ENCODE results near the gene CLIC4. TPM values are rescaled to one million over a fixed set of nuclear protein-coding genes. Genes with fewer than 3 reads are reported as not detected.
"Not testable (repeated sequence)": the region's sequence is repeated elsewhere in the genome, so short reads cannot be mapped to it uniquely, and the experiment has no call there.

The CLIC4 gene
- total and polyA plus RNA-seq, 2 experiments from 2014 or later, result 92.5 to 308 TPM

DNA sequence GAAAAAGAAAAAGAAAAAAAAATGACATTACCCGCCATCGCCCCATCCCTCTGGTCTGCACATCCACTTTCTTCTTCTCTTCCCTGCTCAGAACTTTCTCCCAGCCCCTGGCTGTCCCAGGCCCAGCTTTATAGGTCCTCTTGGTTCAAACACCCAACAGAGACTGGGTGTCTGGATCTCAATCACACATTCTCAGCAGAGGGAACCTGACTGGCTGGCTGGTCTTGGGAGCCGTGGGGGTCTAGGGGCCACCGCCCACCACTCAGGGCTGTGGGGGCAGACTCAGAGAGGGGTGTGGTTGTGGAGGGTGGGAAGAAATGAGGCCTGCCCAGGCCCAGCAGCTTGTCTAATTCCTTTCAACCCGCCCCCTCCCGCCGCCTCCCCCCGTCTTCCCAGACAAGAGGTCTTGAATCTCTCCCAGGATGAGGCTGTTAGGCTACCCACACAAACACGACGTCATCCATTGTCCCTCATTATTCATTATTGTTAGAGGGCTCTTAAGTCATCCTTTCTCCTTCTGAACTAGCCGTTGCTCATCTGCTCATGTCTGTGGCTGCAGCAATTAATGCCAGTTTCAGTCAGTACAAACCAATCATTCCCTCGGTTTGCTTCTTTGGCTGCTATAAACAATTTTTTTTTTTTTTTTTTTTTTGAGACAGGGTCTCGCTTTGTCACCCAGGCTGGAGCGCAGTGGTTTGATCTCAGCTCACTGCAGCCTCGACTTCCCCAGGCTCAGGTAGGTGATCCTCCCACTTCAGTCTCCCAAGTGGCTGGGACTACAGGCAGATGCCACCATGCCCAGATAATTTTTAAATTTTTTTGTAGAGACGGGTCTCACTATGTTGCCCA, 40.6 kb upstream of the CLIC4 start:
- Histone ChIP-seq H3K27ac (ENCODE audit: low read depth) (0 out of 2 replicates have a peak overlapping the region, but pooled peaks have one; percentile 2), H3K4me1 (ENCODE audit: insufficient read depth) (peaks cover 7% of the 10 kb centered on the region), H3K4me3 (no peak overlapping the region), H3K36me3 (ENCODE audit: insufficient read depth) (no peaks in the 10 kb centered on the region), H3K27me3 (ENCODE audit: insufficient read depth) (no peaks in the 10 kb centered on the region), H3F3A (replicated peaks; ENCODE audit: low read depth) (peaks cover 4% of the 10 kb centered on the region; the same call in 1 of the 2 replicates), H3K4me2 (no peak overlapping the region), H3K9me2 (ENCODE audit: insufficient read depth) (no peaks in the 10 kb centered on the region), H3K79me2 (replicated peaks; ENCODE audit: insufficient read depth) (no peaks in the 10 kb centered on the region), H2AFZ (no peak overlapping the region), H4K20me1 (replicated peaks; ENCODE audit: insufficient read depth) (no peaks in the 10 kb centered on the region)
- ATAC-seq (peak; percentile 45), DNase-seq (ENCODE audit: low spot score) (peak; percentile 58)
- TF ChIP-seq ZNF114 (CRISPR knock-in tag; IDR thresholded peaks at IDR 0.05), result no peak
- no peak overlapping the region for H3K27ac Mint-ChIP-seq
- H3K27me3 Mint-ChIP-seq (ENCODE audit: insufficient read depth, low read depth, poor library complexity), result peaks cover 14% of the 10 kb centered on the region
- H3K36me3 Mint-ChIP-seq (ENCODE audit: low read depth), result no peaks in the 10 kb centered on the region; the same call in 2 of the 3 replicates
- H3K4me1 Mint-ChIP-seq, result peaks cover 27% of the 10 kb centered on the region
- peaks cover 3% of the 10 kb centered on the region; the same call in 1 of the 3 replicates for H3K9me3 Mint-ChIP-seq
- no peak overlapping the region for H3K4me3 Mint-ChIP-seq

- no peak overlapping the region for H3K4me3 ChIP-seq
- peaks cover 5% of the 10 kb centered on the region for H3K4me1 ChIP-seq (ENCODE audit: insufficient read depth)
- H3K27me3 ChIP-seq (ENCODE audit: insufficient read depth), result no peaks in the 10 kb centered on the region
- Mint-ChIP-seq H3K27me3 (ENCODE audit: insufficient read depth, low read depth, poor library complexity) (peaks cover 12% of the 10 kb centered on the region), H3K9me3 (peaks cover 3% of the 10 kb centered on the region; the same call in 1 of the 3 replicates), H3K4me3 (no peak overlapping the region; the same call in 2 of the 3 replicates), H3K36me3 (ENCODE audit: low read depth) (no peaks in the 10 kb centered on the region; the same call in 2 of the 3 replicates), H3K27ac (no peak overlapping the region), H3K4me1 (peaks cover 22% of the 10 kb centered on the region)
- peaks cover 4% of the 10 kb centered on the region; the same call in 1 of the 2 replicates for H3F3A ChIP-seq (replicated peaks; ENCODE audit: low read depth)
- H2AFZ ChIP-seq, result 0 out of 2 replicates have a peak overlapping the region, but pooled peaks have one; percentile 0
- H3K27ac ChIP-seq (ENCODE audit: low read depth), result 0 out of 2 replicates have a peak overlapping the region, but pooled peaks have one; percentile 11
- H3K79me2 ChIP-seq (replicated peaks; ENCODE audit: insufficient read depth), result no peaks in the 10 kb centered on the region
- DNase-seq (ENCODE audit: low spot score), result peak; percentile 96
- ATAC-seq, result peak; percentile 98
- TF ChIP-seq STAT1 (IDR thresholded peaks at IDR 0.05; ENCODE audit: unreplicated experiment), result no peak
- TF ChIP-seq EZH2phosphoT487 (IDR thresholded peaks at IDR 0.05; ENCODE audit: unreplicated experiment), result no peak
- TF ChIP-seq POLR2AphosphoS5 (IDR thresholded peaks at IDR 0.05; ENCODE audit: low read depth), result no peak
- TF ChIP-seq ZNF114 (CRISPR knock-in tag; IDR thresholded peaks at IDR 0.05), result no peak
- no peak for TF ChIP-seq ZNF331 (CRISPR knock-in tag; IDR thresholded peaks at IDR 0.05; ENCODE audit: low read depth)
- TF ChIP-seq, protein P1, sequence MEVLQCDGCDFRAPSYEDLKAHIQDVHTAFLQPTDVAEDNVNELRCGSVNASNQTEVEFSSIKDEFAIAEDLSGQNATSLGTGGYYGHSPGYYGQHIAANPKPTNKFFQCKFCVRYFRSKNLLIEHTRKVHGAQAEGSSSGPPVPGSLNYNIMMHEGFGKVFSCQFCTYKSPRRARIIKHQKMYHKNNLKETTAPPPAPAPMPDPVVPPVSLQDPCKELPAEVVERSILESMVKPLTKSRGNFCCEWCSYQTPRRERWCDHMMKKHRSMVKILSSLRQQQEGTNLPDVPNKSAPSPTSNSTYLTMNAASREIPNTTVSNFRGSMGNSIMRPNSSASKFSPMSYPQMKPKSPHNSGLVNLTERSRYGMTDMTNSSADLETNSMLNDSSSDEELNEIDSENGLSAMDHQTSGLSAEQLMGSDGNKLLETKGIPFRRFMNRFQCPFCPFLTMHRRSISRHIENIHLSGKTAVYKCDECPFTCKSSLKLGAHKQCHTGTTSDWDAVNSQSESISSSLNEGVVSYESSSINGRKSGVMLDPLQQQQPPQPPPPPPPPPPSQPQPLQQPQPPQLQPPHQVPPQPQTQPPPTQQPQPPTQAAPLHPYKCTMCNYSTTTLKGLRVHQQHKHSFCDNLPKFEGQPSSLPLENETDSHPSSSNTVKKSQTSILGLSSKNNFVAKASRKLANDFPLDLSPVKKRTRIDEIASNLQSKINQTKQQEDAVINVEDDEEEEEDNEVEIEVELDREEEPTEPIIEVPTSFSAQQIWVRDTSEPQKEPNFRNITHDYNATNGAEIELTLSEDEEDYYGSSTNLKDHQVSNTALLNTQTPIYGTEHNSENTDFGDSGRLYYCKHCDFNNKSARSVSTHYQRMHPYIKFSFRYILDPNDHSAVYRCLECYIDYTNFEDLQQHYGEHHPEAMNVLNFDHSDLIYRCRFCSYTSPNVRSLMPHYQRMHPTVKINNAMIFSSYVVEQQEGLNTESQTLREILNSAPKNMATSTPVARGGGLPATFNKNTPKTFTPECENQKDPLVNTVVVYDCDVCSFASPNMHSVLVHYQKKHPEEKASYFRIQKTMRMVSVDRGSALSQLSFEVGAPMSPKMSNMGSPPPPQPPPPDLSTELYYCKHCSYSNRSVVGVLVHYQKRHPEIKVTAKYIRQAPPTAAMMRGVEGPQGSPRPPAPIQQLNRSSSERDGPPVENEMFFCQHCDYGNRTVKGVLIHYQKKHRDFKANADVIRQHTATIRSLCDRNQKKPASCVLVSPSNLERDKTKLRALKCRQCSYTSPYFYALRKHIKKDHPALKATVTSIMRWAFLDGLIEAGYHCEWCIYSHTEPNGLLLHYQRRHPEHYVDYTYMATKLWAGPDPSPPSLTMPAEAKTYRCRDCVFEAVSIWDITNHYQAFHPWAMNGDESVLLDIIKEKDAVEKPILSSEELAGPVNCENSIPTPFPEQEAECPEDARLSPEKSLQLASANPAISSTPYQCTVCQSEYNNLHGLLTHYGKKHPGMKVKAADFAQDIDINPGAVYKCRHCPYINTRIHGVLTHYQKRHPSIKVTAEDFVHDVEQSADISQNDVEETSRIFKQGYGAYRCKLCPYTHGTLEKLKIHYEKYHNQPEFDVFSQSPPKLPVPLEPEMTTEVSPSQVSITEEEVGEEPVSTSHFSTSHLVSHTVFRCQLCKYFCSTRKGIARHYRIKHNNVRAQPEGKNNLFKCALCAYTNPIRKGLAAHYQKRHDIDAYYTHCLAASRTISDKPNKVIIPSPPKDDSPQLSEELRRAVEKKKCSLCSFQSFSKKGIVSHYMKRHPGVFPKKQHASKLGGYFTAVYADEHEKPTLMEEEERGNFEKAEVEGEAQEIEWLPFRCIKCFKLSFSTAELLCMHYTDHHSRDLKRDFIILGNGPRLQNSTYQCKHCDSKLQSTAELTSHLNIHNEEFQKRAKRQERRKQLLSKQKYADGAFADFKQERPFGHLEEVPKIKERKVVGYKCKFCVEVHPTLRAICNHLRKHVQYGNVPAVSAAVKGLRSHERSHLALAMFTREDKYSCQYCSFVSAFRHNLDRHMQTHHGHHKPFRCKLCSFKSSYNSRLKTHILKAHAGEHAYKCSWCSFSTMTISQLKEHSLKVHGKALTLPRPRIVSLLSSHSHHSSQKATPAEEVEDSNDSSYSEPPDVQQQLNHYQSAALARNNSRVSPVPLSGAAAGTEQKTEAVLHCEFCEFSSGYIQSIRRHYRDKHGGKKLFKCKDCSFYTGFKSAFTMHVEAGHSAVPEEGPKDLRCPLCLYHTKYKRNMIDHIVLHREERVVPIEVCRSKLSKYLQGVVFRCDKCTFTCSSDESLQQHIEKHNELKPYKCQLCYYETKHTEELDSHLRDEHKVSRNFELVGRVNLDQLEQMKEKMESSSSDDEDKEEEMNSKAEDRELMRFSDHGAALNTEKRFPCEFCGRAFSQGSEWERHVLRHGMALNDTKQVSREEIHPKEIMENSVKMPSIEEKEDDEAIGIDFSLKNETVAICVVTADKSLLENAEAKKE (CRISPR knock-in tag; IDR thresholded peaks at IDR 0.05), result no peak
- 0 out of 2 replicates have a peak, but pooled peaks have one; percentile 29 for TF ChIP-seq CREB1 (CRISPR knock-in tag; IDR thresholded peaks at IDR 0.05; ENCODE audit: low read depth)
- no peaks in the 10 kb centered on the region for H3K9me2 ChIP-seq (ENCODE audit: insufficient read depth)
- no peaks in the 10 kb centered on the region for H4K20me1 ChIP-seq (replicated peaks; ENCODE audit: insufficient read depth)
- H3K36me3 ChIP-seq (ENCODE audit: insufficient read depth), result no peaks in the 10 kb centered on the region
- no peak overlapping the region for H3K4me2 ChIP-seq
Observed at GRCh38 chr1:24705260-24706073, 39.8 kb upstream of the CLIC4 start.

GRCh38 chr1:24706074-24706389, 39.2 kb upstream of the CLIC4 start:
- not testable (repeated sequence) for H4K20me1 ChIP-seq (replicated peaks; ENCODE audit: insufficient read depth); H3K36me3 ChIP-seq (ENCODE audit: insufficient read depth); H3K79me2 ChIP-seq (replicated peaks; ENCODE audit: insufficient read depth); ATAC-seq; H3K4me3 ChIP-seq; H3K27ac Mint-ChIP-seq; H3F3A ChIP-seq (replicated peaks; ENCODE audit: low read depth); H3K4me2 ChIP-seq; H3K27me3 Mint-ChIP-seq (ENCODE audit: insufficient read depth, low read depth, poor library complexity); H3K4me1 ChIP-seq (ENCODE audit: insufficient read depth); H3K36me3 Mint-ChIP-seq (ENCODE audit: low read depth); H3K9me3 Mint-ChIP-seq; DNase-seq (ENCODE audit: low spot score); H3K27me3 ChIP-seq (ENCODE audit: insufficient read depth); H3K9me2 ChIP-seq (ENCODE audit: insufficient read depth); H3K4me3 Mint-ChIP-seq
- Histone ChIP-seq H2AFZ (0 out of 2 replicates have a peak overlapping the region, but pooled peaks have one; percentile 0), H3K27ac (ENCODE audit: low read depth) (0 out of 2 replicates have a peak overlapping the region, but pooled peaks have one; percentile 11)
- H3K4me1 Mint-ChIP-seq, result peaks cover 20% of the 10 kb centered on the region

All from GM23338 (cell line).